Parathyroid adenoma (tissue), 2 donors: ENCODE results near the gene PACS1.

Experiments used
- H2AFZ ChIP-seq: fragments of 300-600 bp; sonication (generic); one replicate; pipeline ENCODE4 v1.7.0; 2017; ENCODE audit warnings: antibody characterized with exemption, mild to moderate bottlenecking
- H3K27ac ChIP-seq: fragments of 300-600 bp; sonication (generic); one replicate; pipeline ENCODE4 v1.7.0; 2017
- H3K27me3 ChIP-seq: fragments of 300-600 bp; sonication (generic); one replicate; pipeline ENCODE4 v1.7.0; 2017; ENCODE audit warnings: low read length; ENCODE audit not compliant: control insufficient read depth, insufficient read depth
- H3K36me3 ChIP-seq: fragments of 300-600 bp; sonication (generic); one replicate; pipeline ENCODE4 v1.7.0; 2017; ENCODE audit warnings: low read length; ENCODE audit not compliant: control insufficient read depth, insufficient read depth
- H3K4me1 ChIP-seq: fragments of 300-600 bp; sonication (generic); one replicate; pipeline ENCODE4 v1.7.0; 2017; ENCODE audit warnings: control low read depth
- H3K4me2 ChIP-seq: fragments of 300-600 bp; sonication (generic); one replicate; pipeline ENCODE4 v1.7.0; 2017; ENCODE audit warnings: low read length
- H3K4me3 ChIP-seq: fragments of 300-600 bp; sonication (generic); one replicate; pipeline ENCODE4 v1.7.0; 2017; ENCODE audit warnings: low read depth, low read length
- H3K79me2 ChIP-seq: fragments of 300-600 bp; sonication (generic); one replicate; pipeline ENCODE4 v1.7.0; 2017; ENCODE audit warnings: control low read depth
- H3K9ac ChIP-seq: fragments of 300-600 bp; sonication (generic); one replicate; pipeline ENCODE4 v1.7.0; 2017; ENCODE audit warnings: mild to moderate bottlenecking
- H3K9me3 ChIP-seq: fragments of 300-600 bp; sonication (generic); one replicate; pipeline ENCODE4 v1.7.0; 2017; ENCODE audit warnings: low read length; ENCODE audit not compliant: control insufficient read depth
- CTCF ChIP-seq: fragments of 300-600 bp; sonication (generic); IDR thresholded peaks from one replicate; pipeline ENCODE4 v1.7.0; 2017; ENCODE audit warnings: antibody characterized with exemption, mild to moderate bottlenecking
- donor health status: primary hyperparathyroidism.

The PACS1 gene

GRCh38 chr11:66172146-66172545 lies 102.1 kb downstream of the PACS1 start:
- no peaks in the 10 kb centered on the region for H3K9me3 ChIP-seq

GRCh38 chr11:66176650-66177049 lies 106.6 kb downstream of the PACS1 start:
- no peak overlapping the region for H3K27ac ChIP-seq

More at GRCh38 chr11:66172146-66172545, 102.1 kb downstream of the PACS1 start:
- Histone ChIP-seq H2AFZ (no peak overlapping the region), H3K4me1 (no peaks in the 10 kb centered on the region), H3K4me3 (no peak overlapping the region), H3K27me3 (no peaks in the 10 kb centered on the region), H3K9ac (no peak overlapping the region), H3K79me2 (peaks cover 2% of the 10 kb centered on the region), H3K27ac (no peak overlapping the region), H3K36me3 (no peaks in the 10 kb centered on the region), H3K4me2 (no peak overlapping the region)
- TF ChIP-seq CTCF = no peak

GRCh38 chr11:66178183-66178582 lies 108.1 kb downstream of the PACS1 start:
- TF ChIP-seq CTCF = no peak
- H3K4me2 ChIP-seq = no peak overlapping the region
- no peaks in the 10 kb centered on the region for H3K9me3 ChIP-seq
- no peaks in the 10 kb centered on the region for H3K4me1 ChIP-seq
- no peaks in the 10 kb centered on the region for H3K27me3 ChIP-seq
- no peaks in the 10 kb centered on the region for H3K79me2 ChIP-seq
- H3K27ac ChIP-seq = no peak overlapping the region
- no peak overlapping the region for H3K4me3 ChIP-seq
- H3K9ac ChIP-seq = no peak overlapping the region
- no peaks in the 10 kb centered on the region for H3K36me3 ChIP-seq
- no peak overlapping the region for H2AFZ ChIP-seq

More at GRCh38 chr11:66176650-66177049, 106.6 kb downstream of the PACS1 start:
- Histone ChIP-seq H3K79me2 (peaks cover 2% of the 10 kb centered on the region), H3K9ac (no peak overlapping the region), H3K4me3 (no peak overlapping the region), H3K4me1 (no peaks in the 10 kb centered on the region), H3K27me3 (no peaks in the 10 kb centered on the region), H3K36me3 (no peaks in the 10 kb centered on the region), H3K9me3 (no peaks in the 10 kb centered on the region), H3K4me2 (no peak overlapping the region), H2AFZ (no peak overlapping the region)
- no peak for TF ChIP-seq CTCF

- H3K79me2 ChIP-seq = no peaks in the 10 kb centered on the region
- H3K9ac ChIP-seq = no peak overlapping the region
- no peaks in the 10 kb centered on the region for H3K36me3 ChIP-seq
- no peak overlapping the region for H3K4me2 ChIP-seq
- TF ChIP-seq CTCF = no peak
- no peak overlapping the region for H3K27ac ChIP-seq
- no peaks in the 10 kb centered on the region for H3K27me3 ChIP-seq
- no peaks in the 10 kb centered on the region for H3K4me1 ChIP-seq
- H2AFZ ChIP-seq = no peak overlapping the region
- no peaks in the 10 kb centered on the region for H3K9me3 ChIP-seq
- no peak overlapping the region for H3K4me3 ChIP-seq
Observed at GRCh38 chr11:66178871-66179270, 108.8 kb downstream of the PACS1 start.

GRCh38 chr11:66181632-66182315 lies 111.7 kb downstream of the PACS1 start:
- TF ChIP-seq CTCF = no peak
- no peak overlapping the region for H3K4me2 ChIP-seq
- H3K9ac ChIP-seq = no peak overlapping the region
- H3K4me1 ChIP-seq = no peaks in the 10 kb centered on the region
- peaks cover 3% of the 10 kb centered on the region for H3K79me2 ChIP-seq
- no peaks in the 10 kb centered on the region for H3K27me3 ChIP-seq
- no peak overlapping the region for H3K27ac ChIP-seq
- H3K36me3 ChIP-seq = no peaks in the 10 kb centered on the region
- H2AFZ ChIP-seq = no peak overlapping the region
- H3K9me3 ChIP-seq = no peaks in the 10 kb centered on the region
- H3K4me3 ChIP-seq = no peak overlapping the region
